ENCODE data around the gene NCKAP5.

GRCh38 chr2:132936261-132936660 is 632.0 kb downstream of the NCKAP5 start:
- TF ChIP-seq CTCF (IDR thresholded peaks at IDR 0.05 in 4 of 5, conservative IDR thresholded peaks at IDR 0.05 in 1 of 5) (no peak), POLR2A (IDR thresholded peaks at IDR 0.05) (no peak)
